ENCODE results near the gene DOC2A. TPM values are rescaled to one million over a fixed set of nuclear protein-coding genes. Genes with fewer than 3 reads are reported as not detected.

DOC2A gene
- total and polyA plus RNA-seq, 9 of the 15 experiments (the other 6 are each of a cell fraction or from before 2014, with no cell fraction given): 0.03 to 0.38 (median 0.28) TPM; not detected in 1

DNA sequence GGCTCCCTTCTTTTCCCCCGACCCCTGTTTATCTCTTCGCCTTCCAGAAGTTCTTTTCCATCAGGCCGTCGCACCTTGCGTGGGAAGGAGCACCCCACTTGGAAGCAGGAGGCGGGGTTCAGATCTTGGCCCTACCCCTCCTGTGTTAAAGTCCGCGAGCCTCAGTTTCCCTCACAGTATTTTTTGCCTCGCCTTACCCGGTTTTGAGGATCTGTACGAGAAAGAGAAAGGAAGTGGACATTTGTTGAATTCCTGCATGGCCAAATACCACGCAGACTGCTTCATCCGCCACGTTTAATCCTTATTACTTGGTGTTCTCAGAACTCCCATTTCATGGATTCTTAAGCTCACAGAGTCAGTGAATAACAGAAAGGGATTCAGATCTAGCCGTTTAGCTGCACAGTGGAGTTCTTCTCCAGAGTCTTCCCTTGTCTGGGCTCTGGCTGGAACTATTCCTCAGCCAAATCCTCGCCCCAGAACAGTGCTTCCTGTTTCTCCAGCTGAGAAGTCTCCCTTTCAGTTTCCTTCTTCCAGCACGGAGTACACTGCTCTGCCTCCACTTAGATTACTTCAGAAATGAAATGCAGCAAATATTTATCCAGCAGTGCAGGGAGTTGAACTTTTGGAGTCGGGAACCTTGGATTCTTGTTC is 48.4 kb downstream of the DOC2A start:
- in situ Hi-C loops (cut with MboI): no loop called here
- FAIRE-seq (peak; percentile 56), DNase-seq (ENCODE audit: extremely low read depth in 1 of 4, low spot score in 3 of 4) (peak in 3 of 4 experiments; percentile 7 to 20 (median 16)), ATAC-seq (0 out of 3 replicates have a peak, but pooled peaks have one; percentile 7)
- Histone ChIP-seq H3K9ac (ENCODE audit: insufficient read depth in 1 of 2, low read depth in 2 of 2, low read length in 2 of 2) (peak overlapping the region; percentile 86 to 95), H2AFZ (ENCODE audit: low read depth, low read length) (peak overlapping the region; percentile 100), H3K4me1 (replicated peaks in 1 of 2; ENCODE audit: control insufficient read depth in 2 of 2, insufficient read depth in 2 of 2, low read length in 2 of 2) (peaks cover 12 to 20% of the 10 kb centered on the region in 2 experiments; a peak in 4 of 5 replicates), H3K9me3 (replicated peaks; ENCODE audit: control insufficient read depth, insufficient read depth, low read depth, low read length) (no peaks in the 10 kb centered on the region; the same call in 1 of the 2 replicates), H3K4me2 (ENCODE audit: insufficient read depth, low read length) (peak overlapping the region; percentile 87), H4K20me1 (replicated peaks; ENCODE audit: control insufficient read depth, insufficient read depth, low read length) (no peaks in the 10 kb centered on the region), H3K9me1 (ENCODE audit: control insufficient read depth, insufficient read depth, low read length) (no peaks in the 10 kb centered on the region), H3K4me3 (peak overlapping the region; percentile 69), H3K79me2 (ENCODE audit: control insufficient read depth, insufficient read depth, low read length) (peaks cover 7% of the 10 kb centered on the region; the same call in 2 of the 3 replicates), H3K27me3 (ENCODE audit: control insufficient read depth in 2 of 2, insufficient read depth in 2 of 2, low read length in 2 of 2) (no peaks in the 10 kb centered on the region), H3K27ac (ENCODE audit: extremely low read depth, low read depth, low read length) (peak overlapping the region; percentile 85), H3K36me3 (ENCODE audit: control insufficient read depth, insufficient read depth, low read length) (peaks cover 7% of the 10 kb centered on the region; the same call in 2 of the 3 replicates)
- CTCF ChIA-PET (ENCODE audit: low intra/inter-chr PET ratio): no interaction called here
- 9% methylated on average over 18 of the region's 18 CpGs for WGBS (ENCODE audit: insufficient coverage, low coverage, missing lambda C conversion rate)
- intact Hi-C loops (cut with micrococcal nuclease): loop anchor here (5.0 kb wide), 1 partner anchor 35 kb away; the partner anchor contains the start of gene KCTD13
- TSS peak; percentile 84 for BruUV-seq (replicated peaks)
- POLR2A ChIA-PET: interaction anchor here (1.0 to 3.3 kb wide), 4 partner anchors 11 to 35 kb away, joined by 3 to 18 read pairs (median 11); partner anchors contain the start of gene TAOK2
- TF ChIP-seq SPI1 (IDR thresholded peaks at IDR 0.05; ENCODE audit: borderline replicate concordance, low read depth, low read length) (0 out of 2 replicates have a peak, but pooled peaks have one; percentile 2), PHB (CRISPR knock-in tag; IDR thresholded peaks at IDR 0.05) (peak; percentile 69; the same call in 1 of the 2 replicates), ZFX (CRISPR knock-in tag; IDR thresholded peaks at IDR 0.05) (peak; percentile 8; the same call in 1 of the 2 replicates), BHLHE40 (IDR thresholded peaks at IDR 0.05; ENCODE audit: low read length) (no peak), COPS2 (conservative IDR thresholded peaks at IDR 0.05) (no peak), MYBL2 (IDR thresholded peaks at IDR 0.05; ENCODE audit: low read depth) (no peak), MYBL2 (CRISPR knock-in tag; IDR thresholded peaks at IDR 0.05; ENCODE audit: borderline replicate concordance) (no peak), ZFP36 (IDR thresholded peaks at IDR 0.05; ENCODE audit: low read depth, low read length, partially characterized antibody) (peak; percentile 24), MBD2 (IDR thresholded peaks at IDR 0.05; ENCODE audit: borderline replicate concordance, low read depth) (0 out of 2 replicates have a peak, but pooled peaks have one; percentile 12), TBP (optimal IDR thresholded peaks at IDR 0.05; ENCODE audit: low read depth, low read length) (peak; percentile 8), OTX1 (CRISPR knock-in tag; IDR thresholded peaks at IDR 0.05) (0 out of 2 replicates have a peak, but pooled peaks have one; percentile 39), ZNF76 (CRISPR knock-in tag; IDR thresholded peaks at IDR 0.05; ENCODE audit: borderline replicate concordance) (0 out of 2 replicates have a peak, but pooled peaks have one; percentile 19), FOXK2 (conservative IDR thresholded peaks at IDR 0.05 in 1 of 2, IDR thresholded peaks at IDR 0.05 in 1 of 2; ENCODE audit: low read depth in 2 of 2) (0 out of 4 replicates have a peak, but pooled peaks of 1 of the 2 experiments have one; percentile 22), SAP30 (IDR thresholded peaks at IDR 0.05; ENCODE audit: borderline replicate concordance, insufficient read depth, low read depth, low read length, poor library complexity, severe bottlenecking) (peak; percentile 17), ZNF408 (CRISPR knock-in tag; IDR thresholded peaks at IDR 0.05; ENCODE audit: low read depth) (no peak)
- TF ChIP-seq, protein P1, sequence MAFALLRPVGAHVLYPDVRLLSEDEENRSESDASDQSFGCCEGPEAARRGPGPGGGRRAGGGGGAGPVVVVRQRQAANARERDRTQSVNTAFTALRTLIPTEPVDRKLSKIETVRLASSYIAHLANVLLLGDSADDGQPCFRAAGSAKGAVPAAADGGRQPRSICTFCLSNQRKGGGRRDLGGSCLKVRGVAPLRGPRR (CRISPR knock-in tag; IDR thresholded peaks at IDR 0.05): peak; percentile 64; the same call in 1 of the 2 replicates
- TF ChIP-seq, protein P2, sequence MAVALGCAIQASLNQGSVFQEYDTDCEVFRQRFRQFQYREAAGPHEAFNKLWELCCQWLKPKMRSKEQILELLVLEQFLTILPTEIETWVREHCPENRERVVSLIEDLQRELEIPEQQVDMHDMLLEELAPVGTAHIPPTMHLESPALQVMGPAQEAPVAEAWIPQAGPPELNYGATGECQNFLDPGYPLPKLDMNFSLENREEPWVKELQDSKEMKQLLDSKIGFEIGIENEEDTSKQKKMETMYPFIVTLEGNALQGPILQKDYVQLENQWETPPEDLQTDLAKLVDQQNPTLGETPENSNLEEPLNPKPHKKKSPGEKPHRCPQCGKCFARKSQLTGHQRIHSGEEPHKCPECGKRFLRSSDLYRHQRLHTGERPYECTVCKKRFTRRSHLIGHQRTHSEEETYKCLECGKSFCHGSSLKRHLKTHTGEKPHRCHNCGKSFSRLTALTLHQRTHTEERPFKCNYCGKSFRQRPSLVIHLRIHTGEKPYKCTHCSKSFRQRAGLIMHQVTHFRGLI (CRISPR knock-in tag; IDR thresholded peaks at IDR 0.05): 0 out of 2 replicates have a peak, but pooled peaks have one; percentile 42
